ENCODE data around the gene TBRG4. TPM values are rescaled to one million over a fixed set of nuclear protein-coding genes. Genes with fewer than 3 reads are reported as not detected.

The TBRG4 gene
- total RNA-seq, 2 donors from 2014 or later: 46.4 to 76.3 TPM

GRCh38 chr7:45053941-45054340 is 57.6 kb downstream of the TBRG4 start:
- intact Hi-C loops (cut with DNase I): no loop called here
- Histone ChIP-seq H3K36me3 (no peaks in the 10 kb centered on the region), H3K4me1 (replicated peaks) (no peaks in the 10 kb centered on the region), H3K27ac (no peak overlapping the region), H3K4me3 (no peak overlapping the region), H3K27me3 (replicated peaks; ENCODE audit: insufficient read depth) (no peaks in the 10 kb centered on the region), H3K9me3 (no peaks in the 10 kb centered on the region)
- no peak for DNase-seq (ENCODE audit: low spot score)
- WGBS: over 99% methylated on average over 5 of the region's 5 CpGs
- TF ChIP-seq POLR2AphosphoS5 (IDR thresholded peaks at IDR 0.05): no peak
- no peak for TF ChIP-seq POLR2A (IDR thresholded peaks at IDR 0.05)
- no peak for TF ChIP-seq CTCF (IDR thresholded peaks at IDR 0.05)

GRCh38 chr7:45053401-45053800 is 58.1 kb downstream of the TBRG4 start:
- TF ChIP-seq CTCF (IDR thresholded peaks at IDR 0.05) (no peak), POLR2AphosphoS5 (IDR thresholded peaks at IDR 0.05) (no peak), POLR2A (IDR thresholded peaks at IDR 0.05) (no peak)
- Histone ChIP-seq H3K36me3 (no peaks in the 10 kb centered on the region), H3K27ac (no peak overlapping the region), H3K27me3 (replicated peaks; ENCODE audit: insufficient read depth) (no peaks in the 10 kb centered on the region), H3K4me1 (replicated peaks) (no peaks in the 10 kb centered on the region), H3K4me3 (no peak overlapping the region), H3K9me3 (no peaks in the 10 kb centered on the region)
- 87% methylated on average over 6 of the region's 6 CpGs for WGBS
- intact Hi-C loops (cut with DNase I): no loop called here
- no peak for DNase-seq (ENCODE audit: low spot score)

GRCh38 chr7:45052011-45052410 is 59.5 kb downstream of the TBRG4 start:
- Histone ChIP-seq H3K4me1 (replicated peaks) (no peaks in the 10 kb centered on the region), H3K27me3 (replicated peaks; ENCODE audit: insufficient read depth) (no peaks in the 10 kb centered on the region), H3K36me3 (no peaks in the 10 kb centered on the region), H3K4me3 (no peak overlapping the region), H3K27ac (no peak overlapping the region), H3K9me3 (no peaks in the 10 kb centered on the region)
- DNase-seq (ENCODE audit: low spot score): no peak
- intact Hi-C loops (cut with DNase I): no loop called here
- TF ChIP-seq POLR2AphosphoS5 (IDR thresholded peaks at IDR 0.05) (no peak), CTCF (IDR thresholded peaks at IDR 0.05) (no peak), POLR2A (IDR thresholded peaks at IDR 0.05) (no peak)
- whole genome bisulfite sequencing: 87% methylated on average over 3 of the region's 3 CpGs

GRCh38 chr7:45050198-45050597 is 61.3 kb downstream of the TBRG4 start:
- Histone ChIP-seq H3K9me3 (no peaks in the 10 kb centered on the region), H3K4me3 (no peak overlapping the region), H3K36me3 (no peaks in the 10 kb centered on the region), H3K27ac (no peak overlapping the region), H3K27me3 (replicated peaks; ENCODE audit: insufficient read depth) (no peaks in the 10 kb centered on the region), H3K4me1 (replicated peaks) (no peaks in the 10 kb centered on the region)
- DNase-seq (ENCODE audit: low spot score): no peak
- TF ChIP-seq POLR2AphosphoS5 (IDR thresholded peaks at IDR 0.05) (no peak), POLR2A (IDR thresholded peaks at IDR 0.05) (no peak), CTCF (IDR thresholded peaks at IDR 0.05) (no peak)
- intact Hi-C loops (cut with DNase I): no loop called here
- WGBS: 94% methylated on average over 2 of the region's 2 CpGs

Small RNAs within 50 kb of the gene (small RNA-seq; reads per million reads assigned to genes)
- gene SNORA5A: 4.4 to 5.5 reads per million in 2 donors
- 0 reads per million in 2 donors for gene SNORA5B
- 54.4 to 190 reads per million in 2 donors for gene SNORA5C

Other genes with a start within 250 kb of the TBRG4 start
- gene PURB, start 226.2 kb downstream of the TBRG4 start, total RNA-seq: 10 to 100 TPM; 21.9 to 22.0 TPM
- gene MYO1G, start 132.7 kb downstream of the TBRG4 start, total RNA-seq: 1 to 10 TPM; 1.9 to 2.7 TPM
- gene CCM2, start 111.5 kb downstream of the TBRG4 start, total RNA-seq: 10 to 100 TPM; 30.0 to 83.6 TPM
- gene NACAD, start 22.7 kb downstream of the TBRG4 start, total RNA-seq: 10 to 100 TPM in 1 of 2 donors, 1 to 10 TPM in 1; 3.5 to 10.3 TPM
- 10 to 100 TPM; 35.8 to 43.5 TPM for gene RAMP3, start 46.1 kb upstream of the TBRG4 start, total RNA-seq